ENCODE results near the gene CELA3B. TPM values are rescaled to one million over a fixed set of nuclear protein-coding genes. Genes with fewer than 3 reads are reported as not detected.
A peak's percentile ranks its signal among the peaks of the same experiment; 100 is the strongest.
"Not testable (repeated sequence)": the region's sequence is repeated elsewhere in the genome, so short reads cannot be mapped to it uniquely, and the experiment has no call there.

Gene CELA3B
- total RNA-seq, 1 experiment from 2014 or later = not detected

GRCh38 chr1:21938732-21939538, 37.9 kb upstream of the CELA3B start:
- peak overlapping the region; percentile 97 for H3K27ac ChIP-seq
- no peaks in the 10 kb centered on the region for H3K27me3 ChIP-seq
- no peak overlapping the region for H3K4me3 ChIP-seq
- peaks cover 69% of the 10 kb centered on the region for H3K4me1 ChIP-seq
- H3K9me3 ChIP-seq (replicated peaks) = no peaks in the 10 kb centered on the region
- peak; percentile 49 to 69 for DNase-seq
- H3K36me3 ChIP-seq = peaks cover 7% of the 10 kb centered on the region; the same call in 1 of the 2 replicates

- H3K27me3 ChIP-seq = no peaks in the 10 kb centered on the region
- peaks cover 71% of the 10 kb centered on the region for H3K4me1 ChIP-seq
- H3K27ac ChIP-seq = peak overlapping the region; percentile 97
- peak overlapping the region; percentile 2; the same call in 1 of the 2 replicates for H3K4me3 ChIP-seq
- H3K9me3 ChIP-seq (replicated peaks) = no peaks in the 10 kb centered on the region
- DNase-seq = peak; percentile 100
- H3K36me3 ChIP-seq = peaks cover 7% of the 10 kb centered on the region; the same call in 1 of the 2 replicates
Observed at GRCh38 chr1:21939650-21940374, 37.0 kb upstream of the CELA3B start.

GRCh38 chr1:21940492-21940891, 36.3 kb upstream of the CELA3B start:
- DNase-seq = no peak
- Histone ChIP-seq H3K4me1 (peaks cover 64% of the 10 kb centered on the region), H3K9me3 (replicated peaks) (no peaks in the 10 kb centered on the region), H3K27ac (peak overlapping the region; percentile 97), H3K36me3 (0 out of 2 replicates have a peak, but pooled peaks cover 1% of the 10 kb centered on the region), H3K4me3 (no peak overlapping the region), H3K27me3 (no peaks in the 10 kb centered on the region)

- Histone ChIP-seq H3K36me3 (no peaks in the 10 kb centered on the region), H3K27ac (no peak overlapping the region; the same call in 1 of the 2 replicates), H3K4me3 (no peak overlapping the region), H3K9me3 (replicated peaks) (no peaks in the 10 kb centered on the region), H3K4me1 (peaks cover 63% of the 10 kb centered on the region), H3K27me3 (no peaks in the 10 kb centered on the region)
- DNase-seq = no peak
Observed at GRCh38 chr1:21941370-21941769, 35.5 kb upstream of the CELA3B start.

GRCh38 chr1:21942464-21942863, 34.4 kb upstream of the CELA3B start:
- Histone ChIP-seq H3K36me3 (no peaks in the 10 kb centered on the region), H3K27ac (peak overlapping the region; percentile 22), H3K4me1 (peaks cover 63% of the 10 kb centered on the region), H3K4me3 (no peak overlapping the region), H3K9me3 (replicated peaks) (no peaks in the 10 kb centered on the region), H3K27me3 (no peaks in the 10 kb centered on the region)
- DNase-seq = peak in 1 of 2 experiments; percentile 52

GRCh38 chr1:21942959-21943640, 33.7 kb upstream of the CELA3B start:
- H3K4me3 ChIP-seq; H3K9me3 ChIP-seq (replicated peaks); H3K36me3 ChIP-seq; H3K27me3 ChIP-seq: not testable (repeated sequence)
- Histone ChIP-seq H3K27ac (peak overlapping the region; percentile 22), H3K4me1 (peaks cover 57% of the 10 kb centered on the region)
- peak; percentile 63 to 64 for DNase-seq

- Histone ChIP-seq H3K36me3 (no peaks in the 10 kb centered on the region), H3K27me3 (no peaks in the 10 kb centered on the region), H3K4me3 (no peak overlapping the region), H3K4me1 (peaks cover 43% of the 10 kb centered on the region), H3K27ac (peak overlapping the region; percentile 50), H3K9me3 (replicated peaks) (no peaks in the 10 kb centered on the region)
- DNase-seq = no peak
Observed at GRCh38 chr1:21944733-21945073, 32.1 kb upstream of the CELA3B start.

- H3K4me3 ChIP-seq = no peak overlapping the region
Observed at GRCh38 chr1:21946836-21947587, 29.8 kb upstream of the CELA3B start.

GRCh38 chr1:21950734-21951133, 26.1 kb upstream of the CELA3B start:
- no peak for DNase-seq
- H3K27ac ChIP-seq = no peak overlapping the region
- H3K4me1 ChIP-seq = peaks cover 34% of the 10 kb centered on the region

More at GRCh38 chr1:21946836-21947587, 29.8 kb upstream of the CELA3B start:
- H3K9me3 ChIP-seq (replicated peaks) = no peaks in the 10 kb centered on the region
- H3K36me3 ChIP-seq = no peaks in the 10 kb centered on the region
- H3K27ac ChIP-seq = no peak overlapping the region
- peaks cover 38% of the 10 kb centered on the region for H3K4me1 ChIP-seq
- no peaks in the 10 kb centered on the region for H3K27me3 ChIP-seq
- DNase-seq = peak in 1 of 2 experiments; percentile 36

GRCh38 chr1:21951226-21951870, 25.5 kb upstream of the CELA3B start:
- H3K4me3 ChIP-seq = no peak overlapping the region
- no peaks in the 10 kb centered on the region for H3K9me3 ChIP-seq (replicated peaks)
- H3K4me1 ChIP-seq = peaks cover 40% of the 10 kb centered on the region
- H3K36me3 ChIP-seq = no peaks in the 10 kb centered on the region
- no peak overlapping the region for H3K27ac ChIP-seq
- no peaks in the 10 kb centered on the region for H3K27me3 ChIP-seq
- peak; percentile 58 to 66 for DNase-seq

More at GRCh38 chr1:21950734-21951133, 26.1 kb upstream of the CELA3B start:
- Histone ChIP-seq H3K9me3 (replicated peaks) (no peaks in the 10 kb centered on the region), H3K4me3 (no peak overlapping the region), H3K27me3 (no peaks in the 10 kb centered on the region), H3K36me3 (no peaks in the 10 kb centered on the region)

GRCh38 chr1:21952786-21953520, 23.9 kb upstream of the CELA3B start:
- Histone ChIP-seq H3K27me3 (no peaks in the 10 kb centered on the region), H3K36me3 (no peaks in the 10 kb centered on the region), H3K4me3 (no peak overlapping the region), H3K27ac (peak overlapping the region; percentile 62), H3K4me1 (peaks cover 53% of the 10 kb centered on the region), H3K9me3 (replicated peaks) (no peaks in the 10 kb centered on the region)
- peak; percentile 90 to 94 for DNase-seq

GRCh38 chr1:21955058-21955457, 21.8 kb upstream of the CELA3B start:
- H3K36me3 ChIP-seq = no peaks in the 10 kb centered on the region
- H3K27ac ChIP-seq = no peak overlapping the region
- H3K4me1 ChIP-seq = peaks cover 53% of the 10 kb centered on the region
- no peak overlapping the region for H3K4me3 ChIP-seq
- H3K27me3 ChIP-seq = no peaks in the 10 kb centered on the region
- no peak for DNase-seq
- H3K9me3 ChIP-seq (replicated peaks) = no peaks in the 10 kb centered on the region

- no peaks in the 10 kb centered on the region for H3K27me3 ChIP-seq
- DNase-seq = peak in 1 of 2 experiments; percentile 40
- H3K9me3 ChIP-seq (replicated peaks) = no peaks in the 10 kb centered on the region
- no peaks in the 10 kb centered on the region for H3K36me3 ChIP-seq
- H3K4me1 ChIP-seq = peaks cover 53% of the 10 kb centered on the region
- no peak overlapping the region for H3K27ac ChIP-seq
- no peak overlapping the region for H3K4me3 ChIP-seq
Observed at GRCh38 chr1:21955501-21956281, 21.1 kb upstream of the CELA3B start.
